ENCODE data around the gene MTMR12.

- TF ChIP-seq CTCF (IDR thresholded peaks at IDR 0.05; ENCODE audit: low read depth, low read length) = no peak
- no peak for TF ChIP-seq POLR2A (IDR thresholded peaks at IDR 0.05; ENCODE audit: extremely low read depth, insufficient read length)
- TF ChIP-seq MAX (IDR thresholded peaks at IDR 0.05; ENCODE audit: low read depth, low read length) = no peak
- TF ChIP-seq MYC (IDR thresholded peaks at IDR 0.05; ENCODE audit: low read depth, low read length) = no peak
Measured at GRCh38 chr5:32319392-32319791, 6.7 kb upstream of the MTMR12 start.
